ENCODE results near the gene ARHGAP26. TPM values are rescaled to one million over a fixed set of nuclear protein-coding genes. Genes with fewer than 3 reads are reported as not detected.

ARHGAP26 gene
- total and polyA plus RNA-seq, 7 donors, result 5.4 to 25.5 (median 19.1) TPM

DNA sequence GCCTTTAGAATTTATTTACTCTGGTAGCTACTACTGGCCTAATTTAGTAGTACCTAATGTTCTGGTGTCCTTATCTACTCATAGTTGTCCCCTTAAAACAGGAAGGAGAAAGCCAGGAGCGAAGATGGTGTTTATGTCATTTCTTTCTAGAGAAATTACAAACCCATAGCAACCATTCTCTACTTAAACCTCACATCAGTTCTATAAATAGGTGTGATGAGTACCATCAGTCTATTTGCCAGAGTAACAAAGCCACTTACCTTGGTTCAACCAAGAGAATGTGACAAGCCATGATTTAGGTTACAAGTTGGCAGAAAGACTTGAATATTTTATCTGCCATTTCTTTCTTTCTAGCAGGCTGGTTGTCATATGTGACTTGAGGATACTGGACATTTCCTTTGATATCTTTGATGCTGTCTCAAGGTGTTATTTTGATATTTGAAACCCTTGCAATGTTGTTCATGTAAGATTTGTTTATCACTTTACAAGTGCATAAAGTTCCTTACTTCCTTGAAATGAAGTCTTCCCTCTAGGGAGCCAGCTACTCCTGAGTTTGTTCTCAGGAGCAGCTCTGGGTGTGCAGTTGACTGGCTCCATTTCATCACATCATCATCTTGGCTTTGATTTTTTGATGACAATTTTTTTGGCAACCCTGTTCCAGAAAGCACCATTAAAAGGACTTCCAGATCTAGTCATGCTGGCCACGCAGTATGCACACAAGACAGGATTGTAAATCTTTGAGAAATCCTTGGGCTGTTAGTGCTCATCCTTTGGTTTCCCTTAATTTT, 286.8 kb downstream of the ARHGAP26 start:
- peak overlapping the region; percentile 6 to 36 (median 28) for H3K27ac ChIP-seq
- TF ChIP-seq POLR2A (IDR thresholded peaks at IDR 0.05), result no peak
- TF ChIP-seq POLR2AphosphoS5 (IDR thresholded peaks at IDR 0.05), result no peak
- TF ChIP-seq EP300 (IDR thresholded peaks at IDR 0.05), result no peak
- TF ChIP-seq CTCF (IDR thresholded peaks at IDR 0.05), result no peak

GRCh38 chr5:143057580-143057999, 287.4 kb downstream of the ARHGAP26 start:
- no peak for DNase-seq
- intact Hi-C loops (cut with DNase I), result no loop called here
- Histone ChIP-seq H3K4me3 (no peak overlapping the region), H3K36me3 (no peaks in the 10 kb centered on the region), H3K27me3 (no peaks in the 10 kb centered on the region), H3K9me3 (no peaks in the 10 kb centered on the region), H3K27ac (peak overlapping the region; percentile 6 to 36 (median 28)), H3K4me1 (peaks cover 0 to 49% (median 38%) of the 10 kb centered on the region in 4 donors)
- TF ChIP-seq POLR2AphosphoS5 (IDR thresholded peaks at IDR 0.05) (no peak), CTCF (IDR thresholded peaks at IDR 0.05) (no peak), EP300 (IDR thresholded peaks at IDR 0.05) (no peak), POLR2A (IDR thresholded peaks at IDR 0.05) (no peak)
- 80 to 92% methylated on average over 3 of the region's 3 CpGs for WGBS, 2 donors

More for the DNA sequence above, 286.8 kb downstream of the ARHGAP26 start:
- H3K27me3 ChIP-seq, result no peaks in the 10 kb centered on the region
- peaks cover 0 to 45% (median 38%) of the 10 kb centered on the region in 4 donors for H3K4me1 ChIP-seq
- no peak for DNase-seq
- 93 to 96% methylated on average over 2 of the region's 2 CpGs for WGBS, 2 donors
- intact Hi-C loops (cut with DNase I), result no loop called here
- no peaks in the 10 kb centered on the region for H3K36me3 ChIP-seq
- no peak overlapping the region for H3K4me3 ChIP-seq
- no peaks in the 10 kb centered on the region for H3K9me3 ChIP-seq

DNA sequence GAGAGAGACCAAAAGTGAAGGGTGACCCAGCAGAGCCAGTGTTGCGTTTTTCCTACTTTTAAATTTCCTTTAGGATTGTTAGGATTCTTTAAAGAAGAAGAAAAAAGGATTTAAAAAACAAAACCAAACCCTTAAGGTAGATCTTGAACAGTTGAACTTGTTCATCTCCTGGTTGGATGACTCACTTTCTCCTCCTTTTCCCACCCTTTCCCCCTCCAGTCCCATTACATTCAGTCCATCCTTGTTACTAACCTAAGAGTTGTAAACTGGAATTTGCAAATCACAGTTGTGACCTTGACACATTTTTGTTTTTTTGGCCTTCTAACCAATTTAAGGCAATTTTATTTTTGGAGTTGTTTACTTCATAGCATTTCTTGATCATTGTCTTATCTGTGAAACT, 289.2 kb downstream of the ARHGAP26 start:
- H3K4me3 ChIP-seq, result no peak overlapping the region

GRCh38 chr5:143059976-143060765, 290.0 kb downstream of the ARHGAP26 start:
- no peak overlapping the region for H3K4me3 ChIP-seq
- intact Hi-C loops (cut with DNase I), result no loop called here
- 84 to 87% methylated on average over 3 of the region's 3 CpGs for WGBS, 2 donors
- peak overlapping the region in 2 of 4 donors; percentile 20 to 65 for H3K27ac ChIP-seq
- H3K36me3 ChIP-seq, result no peaks in the 10 kb centered on the region
- H3K9me3 ChIP-seq, result no peaks in the 10 kb centered on the region
- no peak for DNase-seq
- peaks cover 0 to 72% (median 53%) of the 10 kb centered on the region in 4 donors for H3K4me1 ChIP-seq
- no peaks in the 10 kb centered on the region for H3K27me3 ChIP-seq
- no peak for TF ChIP-seq EP300 (IDR thresholded peaks at IDR 0.05)
- TF ChIP-seq POLR2A (IDR thresholded peaks at IDR 0.05), result no peak

More for the DNA sequence above, 289.2 kb downstream of the ARHGAP26 start:
- TF ChIP-seq POLR2A (IDR thresholded peaks at IDR 0.05), result no peak
- no peak for TF ChIP-seq CTCF (IDR thresholded peaks at IDR 0.05)
- no peak for TF ChIP-seq EP300 (IDR thresholded peaks at IDR 0.05)
- TF ChIP-seq POLR2AphosphoS5 (IDR thresholded peaks at IDR 0.05), result no peak
- H3K27ac ChIP-seq, result peak overlapping the region in 1 of 4 donors; percentile 65
- no peaks in the 10 kb centered on the region for H3K27me3 ChIP-seq
- WGBS, 2 donors, result 96 to 98% methylated on average over 1 of the region's 1 CpG
- intact Hi-C loops (cut with DNase I), result no loop called here
- H3K9me3 ChIP-seq, result no peaks in the 10 kb centered on the region
- no peaks in the 10 kb centered on the region for H3K36me3 ChIP-seq
- no peak for DNase-seq
- peaks cover 0 to 67% (median 52%) of the 10 kb centered on the region in 4 donors for H3K4me1 ChIP-seq

All from sigmoid colon (tissue), 7 donors.